ENCODE measurements around the gene KIAA1671.

- TF ChIP-seq, protein P1, sequence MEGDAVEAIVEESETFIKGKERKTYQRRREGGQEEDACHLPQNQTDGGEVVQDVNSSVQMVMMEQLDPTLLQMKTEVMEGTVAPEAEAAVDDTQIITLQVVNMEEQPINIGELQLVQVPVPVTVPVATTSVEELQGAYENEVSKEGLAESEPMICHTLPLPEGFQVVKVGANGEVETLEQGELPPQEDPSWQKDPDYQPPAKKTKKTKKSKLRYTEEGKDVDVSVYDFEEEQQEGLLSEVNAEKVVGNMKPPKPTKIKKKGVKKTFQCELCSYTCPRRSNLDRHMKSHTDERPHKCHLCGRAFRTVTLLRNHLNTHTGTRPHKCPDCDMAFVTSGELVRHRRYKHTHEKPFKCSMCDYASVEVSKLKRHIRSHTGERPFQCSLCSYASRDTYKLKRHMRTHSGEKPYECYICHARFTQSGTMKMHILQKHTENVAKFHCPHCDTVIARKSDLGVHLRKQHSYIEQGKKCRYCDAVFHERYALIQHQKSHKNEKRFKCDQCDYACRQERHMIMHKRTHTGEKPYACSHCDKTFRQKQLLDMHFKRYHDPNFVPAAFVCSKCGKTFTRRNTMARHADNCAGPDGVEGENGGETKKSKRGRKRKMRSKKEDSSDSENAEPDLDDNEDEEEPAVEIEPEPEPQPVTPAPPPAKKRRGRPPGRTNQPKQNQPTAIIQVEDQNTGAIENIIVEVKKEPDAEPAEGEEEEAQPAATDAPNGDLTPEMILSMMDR (IDR thresholded peaks at IDR 0.05): no peak
- no peak for TF ChIP-seq EZH2 (IDR thresholded peaks at IDR 0.05)
Measured at GRCh38 chr22:25111579-25112517, 159.3 kb downstream of the KIAA1671 start.
